ENCODE data around the gene PSMA4. TPM values are rescaled to one million over a fixed set of nuclear protein-coding genes. Genes with fewer than 3 reads are reported as not detected.

PSMA4 gene
- total and polyA plus RNA-seq, 11 donors = 97.2 to 228 (median 117) TPM

- ATAC-seq (no peak), DNase-seq (no peak)
- Histone ChIP-seq H3K27ac (peak overlapping the region in 1 of 12 donors; percentile 64), H3K4me1 (peaks cover 0 to 18% (median 8%) of the 10 kb centered on the region in 12 donors), H3K4me3 (peak overlapping the region; percentile 14 to 77 (median 60)), H3K9me3 (no peaks in the 10 kb centered on the region), H3K36me3 (no peaks in the 10 kb centered on the region), H3K27me3 (peaks cover 0 to 28% (median 5%) of the 10 kb centered on the region in 9 donors)
- TF ChIP-seq POLR2A (IDR thresholded peaks at IDR 0.05) (no peak), CTCF (IDR thresholded peaks at IDR 0.05) (no peak)
- WGBS, 4 donors = 3 to 6% (median 4%) methylated on average over 19 of the region's 19 CpGs
- intact Hi-C loops (cut with DNase I) = no loop called here
Observed at GRCh38 chr15:78565951-78566774, 25.9 kb downstream of the PSMA4 start.

- no peak for ATAC-seq
- intact Hi-C loops (cut with DNase I) = no loop called here
- 82 to 86% (median 83%) methylated on average over 4 of the region's 4 CpGs for WGBS, 4 donors
- Histone ChIP-seq H3K36me3 (no peaks in the 10 kb centered on the region), H3K4me3 (no peak overlapping the region), H3K4me1 (peaks cover 0 to 18% (median 8%) of the 10 kb centered on the region in 12 donors), H3K27me3 (peaks cover 0 to 28% (median 5%) of the 10 kb centered on the region in 9 donors), H3K9me3 (no peaks in the 10 kb centered on the region), H3K27ac (no peak overlapping the region)
- TF ChIP-seq CTCF (IDR thresholded peaks at IDR 0.05) (no peak), POLR2A (IDR thresholded peaks at IDR 0.05) (no peak)
- DNase-seq = no peak
Observed at GRCh38 chr15:78567531-78567930, 27.3 kb downstream of the PSMA4 start.

GRCh38 chr15:78570710-78571109 lies 30.5 kb downstream of the PSMA4 start:
- DNase-seq (no peak), ATAC-seq (no peak)
- 87 to 96% (median 90%) methylated on average over 2 of the region's 2 CpGs for WGBS, 4 donors
- Histone ChIP-seq H3K9me3 (no peaks in the 10 kb centered on the region), H3K4me3 (no peak overlapping the region), H3K36me3 (no peaks in the 10 kb centered on the region), H3K27ac (no peak overlapping the region), H3K27me3 (peaks cover 0 to 27% (median 5%) of the 10 kb centered on the region in 9 donors), H3K4me1 (peaks cover 0 to 11% (median 7%) of the 10 kb centered on the region in 12 donors)
- intact Hi-C loops (cut with DNase I) = no loop called here
- TF ChIP-seq POLR2A (IDR thresholded peaks at IDR 0.05) (no peak), CTCF (IDR thresholded peaks at IDR 0.05) (no peak)

- WGBS, 4 donors = 66 to 88% (median 84%) methylated on average over 4 of the region's 4 CpGs
- DNase-seq (no peak), ATAC-seq (no peak)
- Histone ChIP-seq H3K36me3 (no peaks in the 10 kb centered on the region), H3K27ac (no peak overlapping the region), H3K27me3 (peaks cover 0 to 20% (median 4%) of the 10 kb centered on the region in 9 donors), H3K9me3 (no peaks in the 10 kb centered on the region), H3K4me3 (no peak overlapping the region), H3K4me1 (peaks cover 0 to 5% (median under 1%) of the 10 kb centered on the region in 12 donors)
- TF ChIP-seq POLR2A (IDR thresholded peaks at IDR 0.05) (no peak), CTCF (IDR thresholded peaks at IDR 0.05) (no peak)
- intact Hi-C loops (cut with DNase I) = no loop called here
Observed at GRCh38 chr15:78571382-78571781, 31.1 kb downstream of the PSMA4 start.

Measured in heart left ventricle (tissue), 16 donors.